Forelimb muscle (tissue), 1 donor: ENCODE measurements around the gene NLGN2. TPM values are rescaled to one million over a fixed set of nuclear protein-coding genes. Genes with fewer than 3 reads are reported as not detected.

Experiments used
- DNase-seq: peaks from one replicate; pipeline ENCODE4 v3.0.0-alpha.2; 2013; ENCODE audit warnings: low read depth
- polyA plus RNA-seq: library from polyadenylated mRNA; unstranded; fragments of 120-200 nt; gene quantifications from one replicate; pipeline ENCODE4 v1.2.1, GENCODE V29; 2013; ENCODE audit not compliant: insufficient read length

The NLGN2 gene
- polyA plus RNA-seq, 1 donor = 24.5 TPM

- no peak for DNase-seq
Measured at GRCh38 chr17:7436556-7437368, 29.1 kb downstream of the NLGN2 start.

GRCh38 chr17:7437369-7437863, 29.8 kb downstream of the NLGN2 start:
- DNase-seq = no peak

GRCh38 chr17:7437950-7438614, 30.4 kb downstream of the NLGN2 start:
- no peak for DNase-seq

DNA sequence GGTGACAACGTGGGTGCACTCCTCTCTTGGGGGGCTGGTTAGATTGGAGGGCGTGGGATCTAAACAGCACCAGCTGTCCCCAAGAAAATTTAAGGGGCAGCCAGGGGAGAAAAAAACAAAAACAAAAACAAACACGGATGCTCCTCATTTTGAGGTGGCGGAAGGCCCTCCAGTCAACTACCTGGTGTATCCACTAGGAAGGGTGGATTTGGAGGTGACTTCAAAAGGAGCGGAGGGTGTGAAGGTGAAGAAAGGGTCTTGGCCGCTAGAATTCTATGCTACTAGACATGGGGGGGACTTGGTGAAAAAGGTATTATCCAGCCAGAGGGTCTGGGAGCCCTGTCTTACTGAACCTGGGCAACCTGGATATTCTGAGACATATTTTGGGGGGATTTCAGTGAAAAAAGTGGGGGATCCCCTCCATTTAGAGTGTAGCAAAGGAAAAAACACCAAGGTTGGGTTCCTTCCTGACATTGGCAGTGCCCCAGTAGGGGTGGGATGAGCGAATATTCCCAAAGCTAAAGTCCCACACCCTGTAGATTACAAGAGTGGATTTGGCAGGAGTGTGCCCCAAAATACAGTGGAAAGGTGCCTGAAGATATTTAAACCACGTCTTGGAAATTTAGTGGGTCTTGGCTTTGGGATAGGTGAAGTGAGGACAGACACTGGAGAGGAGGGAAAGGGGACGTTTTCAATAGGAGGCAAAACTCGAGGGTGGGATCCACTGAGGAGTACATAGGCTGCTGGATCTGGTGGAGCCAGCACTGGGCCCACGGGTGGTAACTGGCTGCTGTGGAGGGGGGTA, 31.2 kb downstream of the NLGN2 start:
- no peak for DNase-seq

DNA sequence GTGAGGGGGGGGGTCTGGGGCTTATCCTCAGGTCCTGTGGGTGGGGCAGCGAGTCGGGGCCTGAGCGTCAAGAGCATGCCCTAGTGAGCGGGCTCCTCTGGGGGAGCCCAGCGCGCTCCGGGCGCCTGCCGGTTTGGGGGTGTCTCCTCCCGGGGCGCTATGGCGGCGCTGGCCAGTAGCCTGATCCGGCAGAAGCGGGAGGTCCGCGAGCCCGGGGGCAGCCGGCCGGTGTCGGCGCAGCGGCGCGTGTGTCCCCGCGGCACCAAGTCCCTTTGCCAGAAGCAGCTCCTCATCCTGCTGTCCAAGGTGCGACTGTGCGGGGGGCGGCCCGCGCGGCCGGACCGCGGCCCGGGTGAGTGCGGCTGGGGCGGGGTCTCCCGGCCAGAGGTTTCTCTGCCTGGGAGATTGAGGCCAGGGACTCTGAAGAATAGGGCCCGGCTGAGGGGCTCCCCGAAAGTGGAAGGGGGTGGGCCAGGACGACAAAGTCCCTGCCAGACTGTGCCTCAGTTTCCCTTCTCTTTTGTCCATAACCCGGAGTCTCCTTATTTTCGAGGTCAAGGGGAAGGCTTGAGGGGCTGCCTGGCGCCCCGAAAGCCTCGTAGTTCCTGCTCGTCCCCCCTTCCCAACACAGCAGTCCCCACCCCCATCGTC, 31.9 kb downstream of the NLGN2 start, which contains the start of gene FGF11:
FGF11 (plus strand) TSS at position 51 of the 651 bp plus-strand sequence; CDS start at position 160, 109 bp downstream.
- DNase-seq = no peak

GRCh38 chr17:7440113-7440833, 32.6 kb downstream of the NLGN2 start:
- DNase-seq = no peak

DNA sequence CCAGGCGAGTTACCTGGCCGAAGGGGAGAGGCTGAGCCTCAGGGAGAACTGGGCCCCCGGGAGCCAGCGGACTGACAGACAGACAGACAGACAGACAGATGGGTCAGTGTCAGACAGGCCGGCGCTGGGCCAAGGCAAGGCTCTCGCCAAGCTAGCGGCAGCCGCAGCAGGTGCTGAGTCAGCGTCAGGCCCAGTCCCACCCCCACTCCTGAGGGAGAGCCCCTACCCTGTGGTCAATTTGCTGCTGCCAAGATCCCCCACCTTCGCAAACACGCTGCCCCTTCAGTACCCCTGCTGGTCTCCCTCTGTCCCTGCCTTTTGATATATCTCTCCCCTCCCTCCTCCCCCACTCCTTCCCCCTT, 33.2 kb downstream of the NLGN2 start:
- no peak for DNase-seq

DNA sequence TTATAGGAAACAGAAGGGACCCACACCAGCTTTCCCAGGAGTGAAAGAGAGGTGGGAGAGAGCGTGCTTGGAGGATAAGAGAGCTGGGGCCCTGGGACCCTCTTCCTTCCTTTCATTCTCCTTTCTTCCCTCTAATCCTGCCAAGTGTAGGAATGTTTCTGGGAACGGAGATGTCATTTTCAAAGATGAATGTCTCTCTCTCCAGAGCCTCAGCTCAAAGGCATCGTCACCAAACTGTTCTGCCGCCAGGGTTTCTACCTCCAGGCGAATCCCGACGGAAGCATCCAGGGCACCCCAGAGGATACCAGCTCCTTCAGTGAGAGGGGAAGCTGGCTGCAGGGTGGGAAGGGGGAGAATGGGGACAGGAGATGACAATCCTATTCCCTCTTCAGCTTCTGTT, 33.6 kb downstream of the NLGN2 start:
- no peak for DNase-seq

GRCh38 chr17:7442142-7442541, 34.5 kb downstream of the NLGN2 start:
- DNase-seq = no peak

DNA sequence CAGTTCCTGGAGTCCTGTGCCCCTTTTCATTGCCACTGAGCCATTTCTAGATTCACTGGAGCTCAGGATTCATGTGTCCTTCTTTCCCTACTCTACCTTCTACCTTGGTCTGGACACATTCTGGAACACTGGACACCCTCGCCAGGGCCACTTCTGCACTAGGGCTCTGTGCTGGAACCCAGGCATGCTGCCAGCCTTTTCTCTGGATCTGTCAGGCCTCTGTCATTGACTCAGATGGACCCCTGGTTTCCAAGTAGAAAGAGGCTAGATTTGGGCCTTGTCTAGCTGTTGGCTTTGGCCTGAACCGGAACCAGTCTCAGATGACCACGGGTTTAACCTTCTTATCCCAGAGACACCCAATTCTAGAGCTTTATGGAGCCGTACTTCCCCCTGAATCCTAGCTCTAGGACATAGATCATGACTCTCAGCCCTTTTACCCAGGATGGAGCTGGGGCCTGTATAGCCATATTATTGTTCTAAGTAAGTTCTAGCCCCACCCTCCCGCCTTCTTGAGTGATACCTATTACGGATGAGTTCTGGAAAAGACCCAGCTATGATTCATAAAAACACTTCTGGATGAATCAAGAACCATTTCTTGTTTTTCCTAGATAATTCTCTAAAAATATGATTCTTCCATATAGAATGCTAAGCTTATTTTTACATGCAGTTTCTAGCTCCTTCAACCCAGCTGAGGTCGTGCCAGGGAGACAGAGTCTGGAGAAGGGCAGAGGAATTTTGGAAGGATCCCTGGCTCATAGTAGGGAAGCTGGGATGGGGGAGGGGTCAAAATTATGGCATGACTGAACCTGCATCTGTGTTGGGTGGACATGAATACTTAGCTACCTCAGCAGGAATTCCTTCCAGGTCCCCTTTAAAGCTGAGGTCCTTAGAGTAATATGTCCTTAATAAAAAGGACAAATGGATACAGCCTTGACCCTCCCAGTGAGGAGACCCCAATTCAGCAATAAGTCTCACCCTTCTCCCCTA, 36.1 kb downstream of the NLGN2 start:
- no peak for DNase-seq

- no peak for DNase-seq
Measured at GRCh38 chr17:7444682-7445618, 37.3 kb downstream of the NLGN2 start, which contains the start of gene CHRNB1. Gene CHRNB1 (plus strand): TSS chr17:7445061. CDS start chr17:7445128, 67 bp downstream.

GRCh38 chr17:7445619-7445968, 37.9 kb downstream of the NLGN2 start:
- DNase-seq = no peak

DNA sequence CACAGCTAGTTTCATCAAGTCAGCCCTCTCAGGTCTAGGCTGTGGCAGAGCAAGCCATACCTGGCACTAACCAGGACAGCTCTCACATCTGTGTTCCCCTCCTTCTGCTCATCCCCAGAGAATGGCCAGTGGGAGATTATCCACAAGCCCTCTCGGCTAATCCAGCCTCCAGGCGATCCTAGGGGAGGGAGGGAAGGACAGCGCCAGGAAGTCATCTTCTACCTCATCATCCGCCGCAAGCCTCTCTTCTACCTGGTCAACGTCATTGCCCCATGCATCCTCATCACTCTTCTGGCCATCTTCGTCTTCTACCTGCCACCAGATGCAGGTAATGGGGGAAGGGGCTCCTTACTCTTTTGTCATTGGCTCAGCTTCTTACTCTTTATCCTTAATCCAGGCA, 40.8 kb downstream of the NLGN2 start:
- no peak for DNase-seq

GRCh38 chr17:7459961-7460545, 52.4 kb downstream of the NLGN2 start:
- no peak for DNase-seq

GRCh38 chr17:7460850-7461660, 53.4 kb downstream of the NLGN2 start:
- no peak for DNase-seq

DNA sequence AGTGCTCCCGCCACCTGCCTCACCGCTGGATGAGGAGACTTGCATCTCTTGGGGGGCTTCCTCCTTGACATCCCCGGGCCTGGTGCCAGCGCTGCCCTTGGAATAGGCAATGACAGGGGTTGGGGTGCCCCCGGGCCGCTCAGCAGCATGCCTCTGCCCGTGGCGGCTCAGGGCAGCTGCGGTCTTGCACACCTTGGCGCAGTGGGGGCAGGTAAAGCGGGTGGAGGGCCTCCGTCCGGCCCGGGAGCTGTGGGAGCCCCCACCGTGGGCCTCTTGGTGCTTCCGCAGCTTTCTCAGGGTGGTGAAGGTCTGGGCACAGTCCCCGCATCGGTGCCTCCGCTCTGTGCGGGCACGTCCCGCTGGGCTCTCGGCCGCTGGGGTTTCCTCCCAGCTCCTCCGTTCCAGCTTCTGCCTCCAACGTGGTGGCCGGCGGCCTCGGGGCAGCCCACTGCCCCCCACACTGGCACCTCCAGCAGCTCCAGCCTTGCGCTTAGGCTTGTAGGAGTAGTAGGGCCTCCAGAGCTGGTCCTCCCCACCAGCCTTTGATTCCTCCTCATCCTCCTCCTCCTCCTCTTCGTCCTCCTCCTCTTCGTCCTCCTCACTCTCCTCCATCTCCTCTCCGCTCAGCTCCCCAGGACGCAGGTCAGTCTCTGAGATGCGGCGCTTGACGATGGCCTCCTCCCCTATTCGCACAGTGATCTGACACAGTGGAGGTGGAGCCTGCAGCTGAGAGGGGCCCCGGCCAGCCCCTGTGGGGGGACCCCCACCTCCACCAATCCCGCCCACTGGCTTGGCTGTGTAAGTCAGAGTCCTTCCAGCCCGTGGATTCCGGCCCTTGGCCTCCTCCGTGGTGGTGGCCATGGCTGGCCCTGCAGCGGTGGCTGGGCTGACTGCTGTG, 55.1 kb downstream of the NLGN2 start:
- no peak for DNase-seq
